Body of pancreas (tissue), 4 donors: ENCODE results near the gene ESPN.

ENCODE experiments used
- POLR2A ChIP-seq, 3 donors: fragments of 450-650 bp; IDR thresholded peaks; one replicate each; pipeline ENCODE4 v1.6.1; 2016; ENCODE audit warnings: antibody characterized with exemption in 3 of 3, mild to moderate bottlenecking in 2 of 3
- TF ChIP-seq, protein P1 (sequence below), 7 experiments: fragments of 450-650 bp in 4 of 7; fragments of 200-600 bp in 3 of 7; sonication (generic) in 3 of 7; IDR thresholded peaks; one replicate each; pipeline ENCODE4 v1.5.1; 2016 to 2019; ENCODE audit warnings: antibody characterized with exemption in 7 of 7

- TF ChIP-seq, protein P1, sequence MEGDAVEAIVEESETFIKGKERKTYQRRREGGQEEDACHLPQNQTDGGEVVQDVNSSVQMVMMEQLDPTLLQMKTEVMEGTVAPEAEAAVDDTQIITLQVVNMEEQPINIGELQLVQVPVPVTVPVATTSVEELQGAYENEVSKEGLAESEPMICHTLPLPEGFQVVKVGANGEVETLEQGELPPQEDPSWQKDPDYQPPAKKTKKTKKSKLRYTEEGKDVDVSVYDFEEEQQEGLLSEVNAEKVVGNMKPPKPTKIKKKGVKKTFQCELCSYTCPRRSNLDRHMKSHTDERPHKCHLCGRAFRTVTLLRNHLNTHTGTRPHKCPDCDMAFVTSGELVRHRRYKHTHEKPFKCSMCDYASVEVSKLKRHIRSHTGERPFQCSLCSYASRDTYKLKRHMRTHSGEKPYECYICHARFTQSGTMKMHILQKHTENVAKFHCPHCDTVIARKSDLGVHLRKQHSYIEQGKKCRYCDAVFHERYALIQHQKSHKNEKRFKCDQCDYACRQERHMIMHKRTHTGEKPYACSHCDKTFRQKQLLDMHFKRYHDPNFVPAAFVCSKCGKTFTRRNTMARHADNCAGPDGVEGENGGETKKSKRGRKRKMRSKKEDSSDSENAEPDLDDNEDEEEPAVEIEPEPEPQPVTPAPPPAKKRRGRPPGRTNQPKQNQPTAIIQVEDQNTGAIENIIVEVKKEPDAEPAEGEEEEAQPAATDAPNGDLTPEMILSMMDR (IDR thresholded peaks at IDR 0.05), result no peak
- TF ChIP-seq POLR2A (IDR thresholded peaks at IDR 0.05), result no peak
Measured at GRCh38 chr1:6416906-6417305, 7.7 kb upstream of the ESPN start.
